VCaP (cell line): ENCODE results near the gene SECISBP2.

Experiments used
- H3K27ac ChIP-seq: fragments of 450-650 bp; 2 replicates; pipeline ENCODE4 v1.5.1; 2017
- TF ChIP-seq, protein P1 (sequence below): fragments of 450-650 bp; conservative IDR thresholded peaks from 2 replicates; pipeline ENCODE4 v1.5.1; 2017; ENCODE audit warnings: mild to moderate bottlenecking, moderate library complexity

The SECISBP2 gene

DNA sequence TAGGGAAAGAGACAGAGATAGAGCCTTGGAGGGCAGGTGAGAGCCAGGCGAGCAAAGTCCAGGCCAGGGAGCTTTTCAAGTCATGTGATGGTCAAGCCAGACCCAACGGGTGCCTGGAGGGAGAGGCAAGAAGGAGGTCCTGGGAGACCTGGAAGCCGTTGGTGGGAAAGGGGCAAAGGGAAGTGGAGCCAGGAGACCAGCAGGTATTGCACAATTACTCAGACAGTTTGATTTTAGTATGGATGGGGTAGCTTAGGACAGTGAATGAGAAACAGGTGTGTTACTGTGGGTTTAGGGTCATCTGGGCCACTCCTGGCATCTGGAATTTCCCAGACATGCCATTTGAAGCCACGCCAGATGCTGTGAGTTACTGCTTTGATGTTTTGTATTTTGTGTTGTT, 5.1 kb downstream of the SECISBP2 start:
- TF ChIP-seq, protein P1, sequence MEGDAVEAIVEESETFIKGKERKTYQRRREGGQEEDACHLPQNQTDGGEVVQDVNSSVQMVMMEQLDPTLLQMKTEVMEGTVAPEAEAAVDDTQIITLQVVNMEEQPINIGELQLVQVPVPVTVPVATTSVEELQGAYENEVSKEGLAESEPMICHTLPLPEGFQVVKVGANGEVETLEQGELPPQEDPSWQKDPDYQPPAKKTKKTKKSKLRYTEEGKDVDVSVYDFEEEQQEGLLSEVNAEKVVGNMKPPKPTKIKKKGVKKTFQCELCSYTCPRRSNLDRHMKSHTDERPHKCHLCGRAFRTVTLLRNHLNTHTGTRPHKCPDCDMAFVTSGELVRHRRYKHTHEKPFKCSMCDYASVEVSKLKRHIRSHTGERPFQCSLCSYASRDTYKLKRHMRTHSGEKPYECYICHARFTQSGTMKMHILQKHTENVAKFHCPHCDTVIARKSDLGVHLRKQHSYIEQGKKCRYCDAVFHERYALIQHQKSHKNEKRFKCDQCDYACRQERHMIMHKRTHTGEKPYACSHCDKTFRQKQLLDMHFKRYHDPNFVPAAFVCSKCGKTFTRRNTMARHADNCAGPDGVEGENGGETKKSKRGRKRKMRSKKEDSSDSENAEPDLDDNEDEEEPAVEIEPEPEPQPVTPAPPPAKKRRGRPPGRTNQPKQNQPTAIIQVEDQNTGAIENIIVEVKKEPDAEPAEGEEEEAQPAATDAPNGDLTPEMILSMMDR: no peak
- H3K27ac ChIP-seq: no peak overlapping the region

GRCh38 chr9:89325733-89326132, 7.4 kb downstream of the SECISBP2 start:
- no peak overlapping the region for H3K27ac ChIP-seq
- TF ChIP-seq, protein P1: no peak

- no peak overlapping the region for H3K27ac ChIP-seq
- TF ChIP-seq, protein P1: no peak
Measured at GRCh38 chr9:89328064-89328463, 9.8 kb downstream of the SECISBP2 start.

GRCh38 chr9:89329917-89330316, 11.6 kb downstream of the SECISBP2 start:
- TF ChIP-seq, protein P1: no peak
- H3K27ac ChIP-seq: no peak overlapping the region

GRCh38 chr9:89330513-89330912, 12.2 kb downstream of the SECISBP2 start:
- H3K27ac ChIP-seq: no peak overlapping the region
- TF ChIP-seq, protein P1: no peak

GRCh38 chr9:89339807-89340206, 21.5 kb downstream of the SECISBP2 start:
- TF ChIP-seq, protein P1: no peak
- H3K27ac ChIP-seq: no peak overlapping the region

GRCh38 chr9:89340332-89340731, 22.0 kb downstream of the SECISBP2 start:
- H3K27ac ChIP-seq: no peak overlapping the region
- TF ChIP-seq, protein P1: no peak

GRCh38 chr9:89342213-89342612, 23.9 kb downstream of the SECISBP2 start:
- TF ChIP-seq, protein P1: no peak
- no peak overlapping the region for H3K27ac ChIP-seq
